SHP77 treated with DMSO at 0.1 percent for 48 hours (cell line): ENCODE results near the gene PARD6G.
A peak's percentile ranks its signal among the peaks of the same experiment; 100 is the strongest.

Experiments
- DNase-seq: peaks from one replicate; lab custom pipeline; 2025; lab: John Stamatoyannopoulos, UW

The PARD6G gene

DNA sequence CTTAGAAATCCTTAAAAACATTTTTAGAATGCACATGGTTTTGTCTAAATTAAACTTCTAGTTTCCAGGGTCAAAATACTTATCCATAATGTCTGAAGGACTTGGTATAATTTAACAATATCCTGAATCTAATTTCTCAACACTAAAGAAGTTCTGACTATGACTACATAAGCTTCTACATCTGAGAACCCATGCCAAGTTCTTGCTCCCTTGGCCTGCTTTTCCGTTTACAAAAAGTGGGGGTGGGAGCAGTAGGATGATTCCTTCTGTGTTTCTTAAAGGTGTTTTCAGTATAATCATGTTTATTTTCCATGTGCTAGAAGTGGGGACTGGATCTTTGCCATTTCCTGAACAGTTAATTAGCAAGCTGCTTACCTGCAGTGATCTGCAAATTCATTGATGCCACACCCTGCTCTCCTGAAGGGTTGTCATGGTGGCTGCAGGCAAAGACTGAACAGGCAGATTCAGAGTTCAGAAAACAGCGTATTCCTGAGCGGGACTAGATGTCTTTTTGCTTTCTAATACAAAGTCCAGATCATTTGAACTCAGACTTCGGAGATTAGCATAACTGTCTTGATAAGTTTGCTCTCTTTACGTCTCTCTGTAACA, 102.0 kb downstream of the PARD6G start:
- no peak for DNase-seq

GRCh38 chr18:80143881-80144280, 103.4 kb downstream of the PARD6G start:
- DNase-seq: no peak

DNA sequence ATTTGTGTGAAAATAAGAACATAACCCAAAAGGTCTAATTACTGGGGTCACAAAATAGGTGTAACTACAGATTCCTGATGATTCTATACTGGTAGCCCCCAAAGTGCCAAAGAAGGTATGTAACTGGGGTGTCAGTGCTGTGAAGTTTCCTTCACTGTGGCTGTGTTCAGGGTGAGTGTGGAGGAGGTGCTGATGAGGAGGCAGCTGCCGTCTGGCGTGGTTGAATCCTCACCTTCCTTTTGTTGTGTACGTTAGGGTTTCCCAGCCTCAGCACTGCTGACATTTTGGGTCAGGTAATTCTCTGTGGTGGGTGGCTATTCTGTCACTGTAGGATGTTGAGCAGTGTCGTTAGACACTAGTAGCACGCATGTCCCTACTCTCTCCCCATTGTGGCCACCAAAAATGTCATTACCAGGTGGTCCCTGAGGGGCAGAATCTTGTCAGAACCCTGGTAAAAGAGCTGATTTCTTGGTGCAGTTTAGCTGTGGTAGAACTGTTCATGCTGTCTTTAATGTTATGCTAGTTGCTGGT, 106.8 kb downstream of the PARD6G start:
- no peak for DNase-seq

- no peak for DNase-seq
Observed at GRCh38 chr18:80137976-80138375, 109.3 kb downstream of the PARD6G start.

GRCh38 chr18:80137137-80137536, 110.2 kb downstream of the PARD6G start:
- DNase-seq: no peak

- no peak for DNase-seq
Observed at GRCh38 chr18:80136679-80137078, 110.6 kb downstream of the PARD6G start.

- no peak for DNase-seq
Observed at GRCh38 chr18:80135136-80135535, 112.2 kb downstream of the PARD6G start.

DNA sequence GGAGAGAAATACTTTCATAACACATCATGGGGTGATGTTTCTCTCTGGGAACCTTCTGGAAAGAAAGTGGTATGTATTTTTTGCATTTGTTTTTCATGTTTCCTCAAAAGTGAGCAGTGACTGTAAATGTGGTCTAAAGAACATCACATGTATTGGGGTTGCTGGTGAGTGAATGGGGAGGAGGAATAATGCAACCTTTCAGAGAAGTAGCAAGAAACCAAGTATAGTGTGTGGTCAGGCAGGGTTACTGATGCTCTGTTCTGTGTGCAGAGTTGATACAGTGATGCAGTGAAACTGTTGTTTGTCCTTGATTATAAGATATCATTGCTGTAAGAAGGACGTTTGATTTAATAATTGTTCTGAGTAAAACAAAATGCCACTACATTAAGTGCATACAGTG, 114.2 kb downstream of the PARD6G start:
- no peak for DNase-seq

DNA sequence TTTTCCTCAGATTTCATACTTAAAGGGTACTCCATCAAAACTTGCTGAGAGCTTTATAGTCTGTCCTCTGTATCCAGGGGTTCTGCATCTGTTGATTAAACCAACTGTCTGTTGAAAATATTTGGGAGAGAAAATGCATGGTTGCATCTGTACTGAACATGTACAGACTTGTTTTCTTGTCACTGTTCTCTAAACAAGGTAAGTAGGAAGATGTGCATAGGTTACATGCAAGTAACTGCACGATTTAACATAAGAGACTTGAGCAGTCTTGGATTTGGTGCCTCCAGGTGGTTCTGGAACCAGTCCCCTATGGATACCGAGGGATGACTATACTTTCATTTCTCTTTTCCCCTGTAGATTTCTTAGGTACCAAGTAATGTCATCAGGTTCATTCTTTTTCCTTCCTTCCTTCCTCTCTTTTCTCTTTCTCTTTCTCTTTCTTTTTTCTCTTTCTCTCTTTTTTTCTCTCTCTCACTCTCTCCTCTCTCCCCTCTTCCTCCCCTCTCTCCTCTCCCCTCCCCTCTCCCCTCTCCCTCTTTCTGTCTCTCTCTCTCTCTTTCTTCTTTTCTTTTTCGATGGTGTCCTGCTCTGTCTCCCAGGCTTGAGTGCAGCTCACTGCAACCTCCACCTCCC, 115.0 kb downstream of the PARD6G start:
- DNase-seq: no peak

GRCh38 chr18:80130555-80130954, 116.8 kb downstream of the PARD6G start:
- no peak for DNase-seq

DNA sequence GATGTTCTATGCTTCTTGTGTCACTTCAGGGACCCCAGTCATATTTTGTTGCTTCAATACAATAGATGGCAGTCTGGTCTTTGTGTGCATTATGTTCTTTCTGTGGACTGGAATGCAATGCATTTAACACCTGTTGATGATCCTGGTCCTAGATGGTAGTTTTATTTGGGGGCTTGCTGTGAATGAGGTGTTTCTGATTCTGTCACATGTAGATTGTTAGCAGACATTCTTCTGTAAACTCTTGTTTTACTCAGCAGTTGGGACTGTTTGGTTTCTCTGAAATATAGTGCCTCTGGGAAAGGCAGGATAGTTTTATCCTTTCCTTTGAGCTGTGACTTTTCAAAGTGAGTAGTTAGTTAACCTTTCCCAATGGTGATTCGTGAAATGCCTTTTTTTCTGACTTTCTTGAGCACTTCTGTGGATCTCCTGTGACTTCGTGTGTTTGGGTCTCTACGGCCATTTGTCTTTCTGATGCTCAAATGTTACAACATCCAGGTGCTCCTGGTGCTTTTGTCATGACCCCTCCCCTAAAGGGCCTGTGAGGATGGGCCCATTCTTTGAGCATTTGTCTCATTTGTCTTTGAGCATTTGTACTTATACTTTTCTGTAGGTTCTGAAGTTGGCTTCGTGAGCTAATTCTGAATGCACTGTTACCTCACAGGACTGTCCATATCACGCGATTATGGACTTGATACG, 117.5 kb downstream of the PARD6G start:
- no peak for DNase-seq

GRCh38 chr18:80127635-80128034, 119.7 kb downstream of the PARD6G start:
- no peak for DNase-seq

- DNase-seq: no peak
Observed at GRCh38 chr18:80126797-80127196, 120.5 kb downstream of the PARD6G start.

GRCh38 chr18:80124131-80124530, 123.2 kb downstream of the PARD6G start:
- no peak for DNase-seq

- no peak for DNase-seq
Observed at GRCh38 chr18:80120932-80121331, 126.4 kb downstream of the PARD6G start.

- DNase-seq: no peak
Observed at GRCh38 chr18:80119111-80119510, 128.2 kb downstream of the PARD6G start.

DNA sequence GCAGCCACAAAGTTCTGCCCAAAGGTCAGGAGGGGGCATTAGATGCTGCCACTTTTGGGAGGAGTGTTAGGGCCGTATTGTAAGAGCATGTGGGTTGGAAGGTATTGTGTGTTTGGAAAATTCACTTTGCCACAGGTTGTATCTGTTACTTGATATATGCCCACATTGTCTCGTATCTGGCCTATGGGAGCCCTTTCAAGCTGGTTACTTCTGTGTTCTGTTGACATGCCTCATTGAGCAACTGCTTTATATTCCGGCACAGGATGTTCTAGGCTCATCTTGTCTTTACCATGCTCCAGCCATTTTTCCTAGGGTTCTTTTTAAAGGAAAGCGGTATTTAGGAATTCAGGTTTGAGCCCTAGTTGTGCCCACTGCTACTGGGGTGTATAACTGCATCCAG, 132.3 kb downstream of the PARD6G start:
- DNase-seq: no peak

- no peak for DNase-seq
Observed at GRCh38 chr18:80112624-80113248, 134.6 kb downstream of the PARD6G start.

DNA sequence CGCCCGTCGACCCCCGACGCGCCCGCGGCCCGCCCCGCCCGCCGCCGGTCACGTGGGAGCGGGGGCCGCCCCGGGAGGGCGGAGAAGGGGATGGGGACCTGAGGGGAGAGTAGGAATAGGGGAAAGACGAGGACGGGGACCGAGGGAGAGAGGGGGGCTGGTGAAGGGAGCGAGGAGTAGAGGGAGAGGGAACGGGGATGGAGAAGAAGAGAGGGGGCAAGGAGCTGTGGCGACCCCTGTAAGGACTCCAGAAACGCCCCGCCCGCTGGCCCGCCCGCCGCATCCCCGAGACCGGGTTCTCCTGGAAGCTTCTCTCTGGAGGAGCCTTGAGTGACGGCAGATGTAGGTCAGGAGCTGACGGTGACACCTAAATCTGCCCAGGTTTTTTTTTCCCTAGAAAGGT, 137.6 kb downstream of the PARD6G start:
- no peak for DNase-seq

GRCh38 chr18:80108739-80109675, 138.3 kb downstream of the PARD6G start, which contains the start of gene ADNP2:
Gene ADNP2, plus strand, starts transcription at chr18:80109262. Its CDS starts 8,281 bp downstream, at chr18:80117543.
- DNase-seq: peak; percentile 81

DNA sequence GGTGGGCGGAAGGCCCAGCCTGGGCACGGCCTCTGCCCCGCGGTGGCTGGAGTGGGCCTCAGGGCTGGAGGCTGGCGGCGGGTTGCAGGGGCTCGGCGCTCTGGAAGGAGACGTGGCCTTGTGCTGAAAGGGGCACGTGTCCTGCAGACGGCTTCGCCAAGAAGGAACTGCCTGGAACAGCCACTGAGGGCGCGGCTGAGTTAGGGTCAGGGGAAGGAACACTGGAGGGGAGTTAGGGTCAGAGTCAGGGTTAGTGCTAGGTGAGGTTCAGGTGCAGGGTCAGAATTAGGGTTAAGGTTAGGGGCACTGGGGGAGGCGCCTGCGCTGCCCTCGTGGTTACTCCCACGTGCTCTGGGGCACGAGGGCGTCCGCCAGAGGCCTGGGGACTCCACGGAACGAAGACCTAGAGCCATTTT, 139.2 kb downstream of the PARD6G start:
- no peak for DNase-seq
